Ovary (tissue), 3 donors: ENCODE data around the gene EPN1.

Source experiments
- CTCF ChIP-seq, 3 donors: fragments of 450-650 bp in 2 of 3; fragments of 200-600 bp in 1 of 3; IDR thresholded peaks; one replicate each; pipeline versions ENCODE4 v1.5.1 to v1.8.0; 2016 to 2022; ENCODE audit warnings: antibody characterized with exemption in 3 of 3, mild to moderate bottlenecking in 1 of 3
- EP300 ChIP-seq: sonication (generic); formaldehyde crosslinking; IDR thresholded peaks from one replicate; pipeline ENCODE4 v1.6.1; 2017; ENCODE audit warnings: antibody characterized with exemption
- POLR2A ChIP-seq: fragments of 450-650 bp; IDR thresholded peaks from one replicate; pipeline ENCODE4 v1.6.1; 2017; ENCODE audit warnings: antibody characterized with exemption, mild to moderate bottlenecking, moderate library complexity
- donor health status: DM: no; HTN: no; CAD: no.

- no peak for TF ChIP-seq CTCF (IDR thresholded peaks at IDR 0.05)
- no peak for TF ChIP-seq POLR2A
- TF ChIP-seq EP300 = no peak
Observed at GRCh38 chr19:55694241-55694655, 19.2 kb downstream of the EPN1 start.
